Panc1 (cell line): Measurements from ENCODE around the gene SDK1. TPM values are rescaled to one million over a fixed set of nuclear protein-coding genes. Genes with fewer than 3 reads are reported as not detected.

ENCODE experiments used
- ATAC-seq: fragments of 200-7000 bp; cut with Tn5 transposase; 2 replicates; pipeline ENCODE4 v1.9.1; 2020; ENCODE audit warnings: mild to moderate bottlenecking, moderate library complexity
- BruUV-seq: library from RNA; stranded (reverse); fragments of 400-500 nt; replicated peaks from 2 replicates; lab custom pipeline; 2021; lab: Mats Ljungman, UMichigan
- CTCF ChIA-PET: fragments of 300-600 bp; sonication (Branson Sonifier 250); formaldehyde crosslinking; loops from one replicate; lab custom pipeline; 2022; ENCODE audit warnings: antibody characterized with exemption; lab: Charles Lee
- POLR2A ChIA-PET: fragments of 300-600 bp; sonication (Branson Sonifier 250); formaldehyde crosslinking; loops from one replicate; lab custom pipeline; 2022; ENCODE audit warnings: antibody characterized with exemption; lab: Charles Lee
- DNase-seq: peaks from one replicate; pipeline ENCODE4 v3.0.0-alpha.2; 2010; ENCODE audit warnings: low read depth, low spot score
- H3K27ac ChIP-seq: 2 replicates; pipeline ENCODE4 v1.5.1; 2011; ENCODE audit warnings: mild to moderate bottlenecking, low read length, inconsistent platforms
- H3K27me3 ChIP-seq: fragments of 200-500 bp; sonication (Bioruptor generic); 2 replicates; pipeline ENCODE4 v1.6.0; 2014; ENCODE audit warnings: low read length, inconsistent platforms; ENCODE audit not compliant: control insufficient read depth, insufficient read depth
- H3K36me3 ChIP-seq: fragments of 200-500 bp; sonication (Bioruptor generic); 2 replicates; pipeline ENCODE4 v1.5.1; 2014; ENCODE audit warnings: inconsistent platforms, mild to moderate bottlenecking, low read length, moderate library complexity; ENCODE audit not compliant: control insufficient read depth, insufficient read depth
- H3K4me1 ChIP-seq: 2 replicates; pipeline ENCODE4 v1.5.1; 2011; ENCODE audit warnings: inconsistent platforms, mild to moderate bottlenecking, low read length, moderate library complexity; ENCODE audit not compliant: control insufficient read depth, insufficient read depth
- H3K4me3 ChIP-seq, 2 experiments: 2 replicates each; pipeline ENCODE4 v1.5.1; 2011 to 2012; ENCODE audit warnings: low read depth in 2 of 2, low read length in 2 of 2, mild to moderate bottlenecking in 2 of 2, inconsistent platforms in 1 of 2, moderate library complexity in 1 of 2
- H3K9me3 ChIP-seq: fragments of 200-500 bp; sonication (Bioruptor generic); 2 replicates; pipeline ENCODE4 v1.5.1; 2014; ENCODE audit warnings: low read depth, mild to moderate bottlenecking, inconsistent platforms, low read length, moderate library complexity; ENCODE audit not compliant: control insufficient read depth, insufficient read depth
- POLR2AphosphoS5 ChIP-seq: IDR thresholded peaks from 2 replicates; pipeline ENCODE4 v1.6.1; 2012; ENCODE audit warnings: mild to moderate bottlenecking, low read depth, low read length, moderate library complexity
- SIN3A ChIP-seq: IDR thresholded peaks from 2 replicates; pipeline ENCODE4 v1.6.1; 2012; ENCODE audit warnings: low read depth, mild to moderate bottlenecking, low read length, moderate library complexity, borderline replicate concordance; ENCODE audit not compliant: insufficient read depth
- TCF7L2 ChIP-seq: IDR thresholded peaks from 2 replicates; pipeline ENCODE4 v1.6.1; 2011; ENCODE audit warnings: mild to moderate bottlenecking, low read depth, low read length, inconsistent platforms
- in situ Hi-C: cut with HindIII; loops from 2 replicates; pipeline ENCODE4 v1.10.0; 2016; ENCODE audit warnings: low sequenced_read_pairs, low pct_unique_long_range_greater_than_20kb
- intact Hi-C: fragments of 100-400 bp; cut with micrococcal nuclease; formaldehyde crosslinking; loops from one replicate; pipeline ENCODE4 v1.10.0; 2022; ENCODE audit not compliant: unreplicated experiment
- total RNA-seq: library from RNA; stranded (reverse); gene quantifications from one replicate; pipeline ENCODE4 v1.2.1, GENCODE V29; 2021; ENCODE audit not compliant: unreplicated experiment
- TF ChIP-seq, protein P1 (sequence below), 2 experiments: IDR thresholded peaks; 2 replicates each; pipeline ENCODE4 v1.6.1; 2011 to 2012; ENCODE audit warnings: low read depth in 2 of 2, control low read depth in 1 of 2, low read length in 1 of 2, mild to moderate bottlenecking in 1 of 2, moderate library complexity in 1 of 2; ENCODE audit not compliant: insufficient read depth in 1 of 2
- TF ChIP-seq, protein P2 (sequence below): fragments of 450-650 bp; IDR thresholded peaks from 2 replicates; pipeline ENCODE4 v1.5.1; 2017; ENCODE audit warnings: mild to moderate bottlenecking

SDK1 gene
- total RNA-seq, 1 experiment from 2014 or later: 47.4 TPM

GRCh38 chr7:3950249-3950648 lies 649.2 kb downstream of the SDK1 start:
- BruUV-seq: no TSS peak
- Histone ChIP-seq H3K27ac (no peak overlapping the region), H3K4me3 (no peak overlapping the region), H3K36me3 (no peaks in the 10 kb centered on the region), H3K27me3 (no peaks in the 10 kb centered on the region), H3K9me3 (peaks cover 2% of the 10 kb centered on the region; the same call in 1 of the 2 replicates), H3K4me1 (peaks cover 7% of the 10 kb centered on the region)
- no peak for DNase-seq
- POLR2A ChIA-PET: no interaction called here
- TF ChIP-seq, protein P1, sequence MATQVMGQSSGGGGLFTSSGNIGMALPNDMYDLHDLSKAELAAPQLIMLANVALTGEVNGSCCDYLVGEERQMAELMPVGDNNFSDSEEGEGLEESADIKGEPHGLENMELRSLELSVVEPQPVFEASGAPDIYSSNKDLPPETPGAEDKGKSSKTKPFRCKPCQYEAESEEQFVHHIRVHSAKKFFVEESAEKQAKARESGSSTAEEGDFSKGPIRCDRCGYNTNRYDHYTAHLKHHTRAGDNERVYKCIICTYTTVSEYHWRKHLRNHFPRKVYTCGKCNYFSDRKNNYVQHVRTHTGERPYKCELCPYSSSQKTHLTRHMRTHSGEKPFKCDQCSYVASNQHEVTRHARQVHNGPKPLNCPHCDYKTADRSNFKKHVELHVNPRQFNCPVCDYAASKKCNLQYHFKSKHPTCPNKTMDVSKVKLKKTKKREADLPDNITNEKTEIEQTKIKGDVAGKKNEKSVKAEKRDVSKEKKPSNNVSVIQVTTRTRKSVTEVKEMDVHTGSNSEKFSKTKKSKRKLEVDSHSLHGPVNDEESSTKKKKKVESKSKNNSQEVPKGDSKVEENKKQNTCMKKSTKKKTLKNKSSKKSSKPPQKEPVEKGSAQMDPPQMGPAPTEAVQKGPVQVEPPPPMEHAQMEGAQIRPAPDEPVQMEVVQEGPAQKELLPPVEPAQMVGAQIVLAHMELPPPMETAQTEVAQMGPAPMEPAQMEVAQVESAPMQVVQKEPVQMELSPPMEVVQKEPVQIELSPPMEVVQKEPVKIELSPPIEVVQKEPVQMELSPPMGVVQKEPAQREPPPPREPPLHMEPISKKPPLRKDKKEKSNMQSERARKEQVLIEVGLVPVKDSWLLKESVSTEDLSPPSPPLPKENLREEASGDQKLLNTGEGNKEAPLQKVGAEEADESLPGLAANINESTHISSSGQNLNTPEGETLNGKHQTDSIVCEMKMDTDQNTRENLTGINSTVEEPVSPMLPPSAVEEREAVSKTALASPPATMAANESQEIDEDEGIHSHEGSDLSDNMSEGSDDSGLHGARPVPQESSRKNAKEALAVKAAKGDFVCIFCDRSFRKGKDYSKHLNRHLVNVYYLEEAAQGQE (IDR thresholded peaks at IDR 0.05; ENCODE audit: insufficient read depth in 1 of 2, low read depth in 2 of 2, low read length in 1 of 2): no peak
- TF ChIP-seq POLR2AphosphoS5 (no peak), TCF7L2 (no peak), SIN3A (no peak)
- TF ChIP-seq, protein P2, sequence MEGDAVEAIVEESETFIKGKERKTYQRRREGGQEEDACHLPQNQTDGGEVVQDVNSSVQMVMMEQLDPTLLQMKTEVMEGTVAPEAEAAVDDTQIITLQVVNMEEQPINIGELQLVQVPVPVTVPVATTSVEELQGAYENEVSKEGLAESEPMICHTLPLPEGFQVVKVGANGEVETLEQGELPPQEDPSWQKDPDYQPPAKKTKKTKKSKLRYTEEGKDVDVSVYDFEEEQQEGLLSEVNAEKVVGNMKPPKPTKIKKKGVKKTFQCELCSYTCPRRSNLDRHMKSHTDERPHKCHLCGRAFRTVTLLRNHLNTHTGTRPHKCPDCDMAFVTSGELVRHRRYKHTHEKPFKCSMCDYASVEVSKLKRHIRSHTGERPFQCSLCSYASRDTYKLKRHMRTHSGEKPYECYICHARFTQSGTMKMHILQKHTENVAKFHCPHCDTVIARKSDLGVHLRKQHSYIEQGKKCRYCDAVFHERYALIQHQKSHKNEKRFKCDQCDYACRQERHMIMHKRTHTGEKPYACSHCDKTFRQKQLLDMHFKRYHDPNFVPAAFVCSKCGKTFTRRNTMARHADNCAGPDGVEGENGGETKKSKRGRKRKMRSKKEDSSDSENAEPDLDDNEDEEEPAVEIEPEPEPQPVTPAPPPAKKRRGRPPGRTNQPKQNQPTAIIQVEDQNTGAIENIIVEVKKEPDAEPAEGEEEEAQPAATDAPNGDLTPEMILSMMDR: no peak
- intact Hi-C loops (no loop called here), in situ Hi-C loops (no loop called here)
- ATAC-seq: no peak
- CTCF ChIA-PET: no interaction called here

DNA sequence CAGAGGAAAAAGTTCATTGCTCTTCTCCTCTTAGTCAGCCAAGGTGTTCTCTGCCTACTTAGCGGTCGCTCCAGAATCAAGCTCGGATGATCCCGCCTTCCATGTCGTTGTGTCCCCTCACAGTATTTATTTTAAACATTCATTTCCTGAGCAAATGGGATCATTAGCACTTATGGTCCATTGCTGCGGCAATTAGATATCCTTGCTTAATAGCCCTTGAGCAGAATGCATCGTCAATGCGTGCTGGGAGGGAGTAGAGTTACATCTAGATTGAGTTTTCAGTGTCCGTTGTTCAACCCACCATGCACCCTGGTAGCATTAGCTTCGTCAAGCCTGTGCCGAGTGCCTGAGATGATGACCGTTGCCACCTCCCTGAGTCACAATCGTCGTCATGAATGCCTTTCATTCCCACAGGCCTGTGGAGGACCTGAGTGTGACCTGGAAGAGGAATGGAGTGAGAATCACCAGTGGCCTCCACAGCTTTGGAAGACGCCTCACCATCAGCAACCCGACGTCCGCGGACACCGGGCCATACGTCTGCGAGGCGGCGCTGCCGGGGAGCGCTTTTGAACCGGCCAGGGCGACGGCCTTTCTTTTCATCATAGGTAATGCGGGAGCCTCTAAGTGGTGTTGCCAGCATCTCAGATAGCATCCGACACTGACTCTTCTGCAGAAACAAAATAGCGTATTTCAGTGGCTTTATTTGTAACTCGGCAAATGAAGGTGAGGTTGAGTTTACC lies 650.4 kb downstream of the SDK1 start:
- ATAC-seq (no peak), DNase-seq (no peak)
- H3K4me3 ChIP-seq: no peak overlapping the region
- no peaks in the 10 kb centered on the region for H3K36me3 ChIP-seq
- ChIA-PET POLR2A (no interaction called here), CTCF (no interaction called here)
- in situ Hi-C loops (no loop called here), intact Hi-C loops (no loop called here)
- peaks cover 19% of the 10 kb centered on the region for H3K4me1 ChIP-seq
- no peak overlapping the region for H3K27ac ChIP-seq
- TF ChIP-seq SIN3A (no peak), POLR2AphosphoS5 (no peak), TCF7L2 (no peak)
- TF ChIP-seq, protein P2: no peak
- TF ChIP-seq, protein P1 (IDR thresholded peaks at IDR 0.05; ENCODE audit: insufficient read depth in 1 of 2, low read depth in 2 of 2, low read length in 1 of 2): no peak
- H3K27me3 ChIP-seq: no peaks in the 10 kb centered on the region
- no peaks in the 10 kb centered on the region for H3K9me3 ChIP-seq
- no TSS peak for BruUV-seq
